Astrocyte (in vitro differentiated cells and primary cell): ENCODE data around the gene CD7. TPM values are rescaled to one million over a fixed set of nuclear protein-coding genes. Genes with fewer than 3 reads are reported as not detected.
"Not testable (repeated sequence)": the region's sequence is repeated elsewhere in the genome, so short reads cannot be mapped to it uniquely, and the experiment has no call there.

Experiments used
- DNase-seq: peaks from one replicate; pipeline ENCODE4 v3.0.0-alpha.2; 2010; ENCODE audit warnings: low read depth
- FAIRE-seq: peaks from 2 replicates; lab custom pipeline; 2011; peaks lifted over from hg19 to GRCh38; lab: Jason Lieb, UNC
- H2AFZ ChIP-seq: 2 replicates; pipeline ENCODE4 v1.6.0; 2012; ENCODE audit warnings: low read depth, low read length, inconsistent platforms
- H3K27ac ChIP-seq: 2 replicates; pipeline ENCODE4 v1.5.1; 2011; ENCODE audit warnings: low read depth, low read length, inconsistent platforms
- H3K27me3 ChIP-seq: 2 replicates; pipeline ENCODE4 v1.6.0; 2011; ENCODE audit warnings: low read length, inconsistent platforms; ENCODE audit not compliant: insufficient read depth
- H3K36me3 ChIP-seq: 2 replicates; pipeline ENCODE4 v1.5.1; 2011; ENCODE audit warnings: low read length, inconsistent platforms; ENCODE audit not compliant: insufficient read depth
- H3K4me1 ChIP-seq: 2 replicates; pipeline ENCODE4 v1.5.1; 2011; ENCODE audit warnings: low read length, inconsistent platforms; ENCODE audit not compliant: insufficient read depth
- H3K4me2 ChIP-seq: 2 replicates; pipeline ENCODE4 v1.6.0; 2012; ENCODE audit warnings: low read length, inconsistent platforms
- H3K4me3 ChIP-seq: 2 replicates; pipeline ENCODE4 v1.5.1; 2011; ENCODE audit warnings: low read depth, mild to moderate bottlenecking, low read length, inconsistent platforms; ENCODE audit not compliant: insufficient read depth
- H3K79me2 ChIP-seq: 2 replicates; pipeline ENCODE4 v1.6.0; 2012; ENCODE audit warnings: mild to moderate bottlenecking, low read length, inconsistent platforms; ENCODE audit not compliant: insufficient read depth
- H3K9ac ChIP-seq: 2 replicates; pipeline ENCODE4 v1.6.0; 2012; ENCODE audit warnings: mild to moderate bottlenecking, low read length, inconsistent platforms
- H3K9me3 ChIP-seq: 2 replicates; pipeline ENCODE4 v1.5.1; 2012; ENCODE audit warnings: low read depth, mild to moderate bottlenecking, low read length, inconsistent platforms; ENCODE audit not compliant: insufficient read depth
- H4K20me1 ChIP-seq: 2 replicates; pipeline ENCODE4 v1.6.0; 2012; ENCODE audit warnings: low read length, inconsistent platforms; ENCODE audit not compliant: insufficient read depth
- H3K27ac Mint-ChIP-seq: one replicate; pipeline ENCODE4 v1.8.0; 2021; ENCODE audit warnings: mild to moderate bottlenecking, mixed read lengths; ENCODE audit not compliant: unreplicated experiment
- H3K27me3 Mint-ChIP-seq: one replicate; pipeline ENCODE4 v1.8.0; 2021; ENCODE audit warnings: low read depth, mixed read lengths; ENCODE audit not compliant: unreplicated experiment
- H3K36me3 Mint-ChIP-seq: one replicate; pipeline ENCODE4 v1.8.0; 2021; ENCODE audit warnings: low read depth, mixed read lengths; ENCODE audit not compliant: unreplicated experiment
- H3K4me1 Mint-ChIP-seq: one replicate; pipeline ENCODE4 v1.8.0; 2021; ENCODE audit warnings: low read depth, mixed read lengths; ENCODE audit not compliant: unreplicated experiment
- H3K4me3 Mint-ChIP-seq: one replicate; pipeline ENCODE4 v1.8.0; 2021; ENCODE audit warnings: mild to moderate bottlenecking, moderate library complexity, mixed read lengths; ENCODE audit not compliant: unreplicated experiment
- H3K9me3 Mint-ChIP-seq: one replicate; pipeline ENCODE4 v1.8.0; 2021; ENCODE audit warnings: mild to moderate bottlenecking, mixed read lengths; ENCODE audit not compliant: unreplicated experiment
- CTCF ChIP-seq: IDR thresholded peaks from 2 replicates; pipeline ENCODE4 v1.5.1; 2011; ENCODE audit warnings: low read depth, mild to moderate bottlenecking, inconsistent platforms, low read length, moderate library complexity; ENCODE audit not compliant: insufficient read depth
- EZH2 ChIP-seq: IDR thresholded peaks from 2 replicates; pipeline ENCODE4 v1.6.1; 2012; ENCODE audit warnings: mild to moderate bottlenecking, low read length, inconsistent platforms; ENCODE audit not compliant: insufficient read depth
- total RNA-seq: library from RNA; stranded (reverse); gene quantifications from 2 replicates; pipeline ENCODE4 v1.2.1, GENCODE V29; 2021

CD7 gene
- total RNA-seq, 1 donor from 2014 or later = 0.18 TPM

- Mint-ChIP-seq H3K4me3 (no peak overlapping the region), H3K9me3 (no peaks in the 10 kb centered on the region), H3K27me3 (peaks cover 27% of the 10 kb centered on the region), H3K4me1 (no peaks in the 10 kb centered on the region), H3K27ac (no peak overlapping the region), H3K36me3 (peaks cover 1% of the 10 kb centered on the region)
- no peak for FAIRE-seq
- Histone ChIP-seq H2AFZ (no peak overlapping the region), H3K4me3 (no peak overlapping the region), H3K9me3 (no peaks in the 10 kb centered on the region), H3K27me3 (peaks cover 9% of the 10 kb centered on the region), H3K36me3 (no peaks in the 10 kb centered on the region), H3K27ac (no peak overlapping the region), H3K4me1 (no peaks in the 10 kb centered on the region), H3K79me2 (no peaks in the 10 kb centered on the region), H3K9ac (no peak overlapping the region), H4K20me1 (peaks cover 3% of the 10 kb centered on the region), H3K4me2 (no peak overlapping the region)
- no peak for DNase-seq
- TF ChIP-seq CTCF (no peak), EZH2 (no peak)
These were observed 31.0 kb upstream of the CD7 start for GRCh38 chr17:82348434-82348833.

GRCh38 chr17:82347994-82348393 lies 30.6 kb upstream of the CD7 start:
- not testable (repeated sequence) for H3K27me3 ChIP-seq, FAIRE-seq, H2AFZ ChIP-seq, DNase-seq, H3K4me1 ChIP-seq, H3K27ac ChIP-seq, H4K20me1 ChIP-seq, H3K79me2 ChIP-seq, H3K9me3 Mint-ChIP-seq, H3K4me1 Mint-ChIP-seq, H3K4me3 Mint-ChIP-seq, H3K4me2 ChIP-seq, H3K9ac ChIP-seq, H3K27ac Mint-ChIP-seq, H3K36me3 Mint-ChIP-seq, H3K4me3 ChIP-seq, H3K36me3 ChIP-seq, H3K9me3 ChIP-seq
- H3K27me3 Mint-ChIP-seq = peaks cover 31% of the 10 kb centered on the region

- peaks cover 1% of the 10 kb centered on the region for H3K36me3 Mint-ChIP-seq
- no peak for TF ChIP-seq CTCF
- TF ChIP-seq EZH2 = no peak
- Histone ChIP-seq H3K4me1 (no peaks in the 10 kb centered on the region), H3K79me2 (no peaks in the 10 kb centered on the region), H3K27me3 (peaks cover 9% of the 10 kb centered on the region), H4K20me1 (no peaks in the 10 kb centered on the region), H3K27ac (no peak overlapping the region), H3K36me3 (no peaks in the 10 kb centered on the region), H3K9me3 (peaks cover 3% of the 10 kb centered on the region), H3K4me2 (no peak overlapping the region), H3K4me3 (no peak overlapping the region), H2AFZ (no peak overlapping the region), H3K9ac (no peak overlapping the region)
- no peak overlapping the region for H3K27ac Mint-ChIP-seq
- H3K9me3 Mint-ChIP-seq = no peaks in the 10 kb centered on the region
- no peaks in the 10 kb centered on the region for H3K4me1 Mint-ChIP-seq
- H3K27me3 Mint-ChIP-seq = peaks cover 30% of the 10 kb centered on the region
- DNase-seq (no peak), FAIRE-seq (no peak)
- no peak overlapping the region for H3K4me3 Mint-ChIP-seq
These were observed 29.2 kb upstream of the CD7 start for GRCh38 chr17:82346342-82347300.
